Measurements from ENCODE around the gene AR. TPM values are rescaled to one million over a fixed set of nuclear protein-coding genes. Genes with fewer than 3 reads are reported as not detected.
A peak's percentile ranks its signal among the peaks of the same experiment; 100 is the strongest.

Gene AR
- total and polyA plus RNA-seq, 10 of the 15 experiments (the other 5 are each of a cell fraction or from before 2014, with no cell fraction given), result 0.07 to 0.09 (median 0.08) TPM; not detected in 7

DNA sequence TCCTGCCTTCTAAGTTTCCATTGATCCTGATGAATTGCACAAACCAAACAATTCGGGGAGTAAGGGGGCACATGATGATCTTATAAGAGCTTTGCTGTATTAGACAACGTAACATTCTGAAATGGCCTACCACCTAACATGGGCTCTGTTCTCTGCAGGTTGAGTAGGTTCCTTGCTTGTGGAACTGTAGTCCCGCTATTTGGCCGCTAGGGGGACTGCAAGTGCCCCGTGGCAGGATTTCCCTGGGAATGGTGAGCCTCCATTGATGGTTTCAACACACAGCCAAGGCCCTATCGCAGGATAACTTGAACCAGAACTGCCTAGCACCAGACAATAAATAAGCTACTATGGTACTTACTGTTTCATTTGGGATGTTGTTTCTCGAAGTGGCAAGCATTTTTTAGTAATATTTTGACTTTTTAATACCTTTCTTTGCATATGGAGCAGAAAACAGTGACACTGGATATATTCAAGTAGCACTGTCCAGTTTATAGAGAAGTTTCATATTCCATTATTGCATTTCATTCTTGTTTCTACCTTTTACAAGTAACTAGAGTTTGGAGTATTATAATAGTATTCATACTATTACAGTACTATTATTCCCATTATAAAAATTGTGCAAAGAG, 11.9 kb downstream of the AR start (continued):
- TF ChIP-seq, protein P1, sequence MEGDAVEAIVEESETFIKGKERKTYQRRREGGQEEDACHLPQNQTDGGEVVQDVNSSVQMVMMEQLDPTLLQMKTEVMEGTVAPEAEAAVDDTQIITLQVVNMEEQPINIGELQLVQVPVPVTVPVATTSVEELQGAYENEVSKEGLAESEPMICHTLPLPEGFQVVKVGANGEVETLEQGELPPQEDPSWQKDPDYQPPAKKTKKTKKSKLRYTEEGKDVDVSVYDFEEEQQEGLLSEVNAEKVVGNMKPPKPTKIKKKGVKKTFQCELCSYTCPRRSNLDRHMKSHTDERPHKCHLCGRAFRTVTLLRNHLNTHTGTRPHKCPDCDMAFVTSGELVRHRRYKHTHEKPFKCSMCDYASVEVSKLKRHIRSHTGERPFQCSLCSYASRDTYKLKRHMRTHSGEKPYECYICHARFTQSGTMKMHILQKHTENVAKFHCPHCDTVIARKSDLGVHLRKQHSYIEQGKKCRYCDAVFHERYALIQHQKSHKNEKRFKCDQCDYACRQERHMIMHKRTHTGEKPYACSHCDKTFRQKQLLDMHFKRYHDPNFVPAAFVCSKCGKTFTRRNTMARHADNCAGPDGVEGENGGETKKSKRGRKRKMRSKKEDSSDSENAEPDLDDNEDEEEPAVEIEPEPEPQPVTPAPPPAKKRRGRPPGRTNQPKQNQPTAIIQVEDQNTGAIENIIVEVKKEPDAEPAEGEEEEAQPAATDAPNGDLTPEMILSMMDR (IDR thresholded peaks at IDR 0.05 in 2 of 3, conservative IDR thresholded peaks at IDR 0.05 in 1 of 3; ENCODE audit: control insufficient read depth in 2 of 3, extremely low read depth in 1 of 3, insufficient read depth in 1 of 3, low read depth in 3 of 3, low read length in 3 of 3), result peak; percentile 50 to 69 (median 66)
- TF ChIP-seq YY1 (IDR thresholded peaks at IDR 0.05; ENCODE audit: low read depth, low read length), result peak; percentile 58
- TF ChIP-seq MTA3 (IDR thresholded peaks at IDR 0.05; ENCODE audit: borderline replicate concordance, low read length), result no peak

DNA sequence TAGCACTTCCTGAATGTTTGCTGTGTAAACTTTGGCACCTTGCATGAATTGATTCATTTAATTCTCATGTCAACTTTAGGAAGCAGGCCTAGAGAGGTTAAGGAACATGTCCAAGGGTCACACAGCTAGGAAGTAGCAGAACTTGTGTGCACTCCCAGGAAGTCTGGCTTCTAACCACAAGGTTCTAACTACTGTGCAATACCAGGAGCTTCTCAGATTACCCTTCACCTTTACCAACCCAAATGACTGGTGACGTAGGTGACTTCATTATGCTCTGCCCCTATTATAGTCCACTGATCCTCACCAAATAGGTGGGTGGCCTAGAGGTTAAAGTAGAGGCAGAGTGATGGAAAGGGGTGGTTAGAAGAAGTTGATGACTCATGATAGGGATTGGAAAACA, 14.4 kb downstream of the AR start:
- 8% methylated on average over 1 of the region's 1 CpG for WGBS (ENCODE audit: insufficient coverage, insufficient replicate concordance, low lambda C conversion rate, missing lambda C conversion rate)

More for the DNA sequence above, 14.4 kb downstream of the AR start:
- Histone ChIP-seq H3K4me2 (ENCODE audit: control insufficient read depth, insufficient read depth) (no peak overlapping the region), H3K4me1 (ENCODE audit: control insufficient read depth, insufficient read depth, low read length) (no peaks in the 10 kb centered on the region), H2AFZ (ENCODE audit: control insufficient read depth, low read depth, low read length) (no peak overlapping the region), H3K27ac (ENCODE audit: control insufficient read depth, insufficient read depth) (no peak overlapping the region), H3K9ac (ENCODE audit: control insufficient read depth, insufficient read depth, low read length) (no peak overlapping the region), H3K9me3 (replicated peaks; ENCODE audit: control insufficient read depth, insufficient read depth, low read length) (no peaks in the 10 kb centered on the region), H4K20me1 (ENCODE audit: control insufficient read depth, insufficient read depth) (no peaks in the 10 kb centered on the region), H3K79me2 (ENCODE audit: control insufficient read depth, insufficient read depth, low read length) (no peaks in the 10 kb centered on the region), H3K27me3 (replicated peaks in 1 of 2; ENCODE audit: control insufficient read depth in 2 of 2, insufficient read depth in 2 of 2, low read length in 1 of 2) (no peaks in the 10 kb centered on the region), H3K36me3 (ENCODE audit: control insufficient read depth in 2 of 2, insufficient read depth in 2 of 2, low read length in 1 of 2) (no peaks in the 10 kb centered on the region), H3K4me3 (no peak overlapping the region)
- in situ Hi-C loops (cut with MboI), result no loop called here
- ChIA-PET CTCF (no interaction called here), RAD21 (ENCODE audit: unreplicated experiment) (no interaction called here), POLR2A (no interaction called here), SMC1A (ENCODE audit: uncharacterized antibody, unreplicated experiment) (no interaction called here)
- no peak for ATAC-seq
- no peak for FAIRE-seq
- TF ChIP-seq STAT3 (IDR thresholded peaks at IDR 0.05; ENCODE audit: low read depth, low read length) (no peak), LARP7 (IDR thresholded peaks at IDR 0.05) (no peak), BCL11A (IDR thresholded peaks at IDR 0.05; ENCODE audit: low read depth, low read length) (no peak), POU2F2 (IDR thresholded peaks at IDR 0.05; ENCODE audit: borderline replicate concordance, low read depth, low read length) (no peak), ZNF384 (IDR thresholded peaks at IDR 0.05; ENCODE audit: borderline replicate concordance, low read depth, low read length) (no peak), TAF1 (IDR thresholded peaks at IDR 0.05; ENCODE audit: borderline replicate concordance, low read depth, low read length) (no peak), STAT1 (conservative IDR thresholded peaks at IDR 0.05) (no peak), MTA3 (IDR thresholded peaks at IDR 0.05; ENCODE audit: borderline replicate concordance, low read length) (no peak)
- TF ChIP-seq, protein P2, sequence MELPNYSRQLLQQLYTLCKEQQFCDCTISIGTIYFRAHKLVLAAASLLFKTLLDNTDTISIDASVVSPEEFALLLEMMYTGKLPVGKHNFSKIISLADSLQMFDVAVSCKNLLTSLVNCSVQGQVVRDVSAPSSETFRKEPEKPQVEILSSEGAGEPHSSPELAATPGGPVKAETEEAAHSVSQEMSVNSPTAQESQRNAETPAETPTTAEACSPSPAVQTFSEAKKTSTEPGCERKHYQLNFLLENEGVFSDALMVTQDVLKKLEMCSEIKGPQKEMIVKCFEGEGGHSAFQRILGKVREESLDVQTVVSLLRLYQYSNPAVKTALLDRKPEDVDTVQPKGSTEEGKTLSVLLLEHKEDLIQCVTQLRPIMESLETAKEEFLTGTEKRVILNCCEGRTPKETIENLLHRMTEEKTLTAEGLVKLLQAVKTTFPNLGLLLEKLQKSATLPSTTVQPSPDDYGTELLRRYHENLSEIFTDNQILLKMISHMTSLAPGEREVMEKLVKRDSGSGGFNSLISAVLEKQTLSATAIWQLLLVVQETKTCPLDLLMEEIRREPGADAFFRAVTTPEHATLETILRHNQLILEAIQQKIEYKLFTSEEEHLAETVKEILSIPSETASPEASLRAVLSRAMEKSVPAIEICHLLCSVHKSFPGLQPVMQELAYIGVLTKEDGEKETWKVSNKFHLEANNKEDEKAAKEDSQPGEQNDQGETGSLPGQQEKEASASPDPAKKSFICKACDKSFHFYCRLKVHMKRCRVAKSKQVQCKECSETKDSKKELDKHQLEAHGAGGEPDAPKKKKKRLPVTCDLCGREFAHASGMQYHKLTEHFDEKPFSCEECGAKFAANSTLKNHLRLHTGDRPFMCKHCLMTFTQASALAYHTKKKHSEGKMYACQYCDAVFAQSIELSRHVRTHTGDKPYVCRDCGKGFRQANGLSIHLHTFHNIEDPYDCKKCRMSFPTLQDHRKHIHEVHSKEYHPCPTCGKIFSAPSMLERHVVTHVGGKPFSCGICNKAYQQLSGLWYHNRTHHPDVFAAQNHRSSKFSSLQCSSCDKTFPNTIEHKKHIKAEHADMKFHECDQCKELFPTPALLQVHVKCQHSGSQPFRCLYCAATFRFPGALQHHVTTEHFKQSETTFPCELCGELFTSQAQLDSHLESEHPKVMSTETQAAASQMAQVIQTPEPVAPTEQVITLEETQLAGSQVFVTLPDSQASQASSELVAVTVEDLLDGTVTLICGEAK (IDR thresholded peaks at IDR 0.05; ENCODE audit: borderline replicate concordance), result no peak
- TF ChIP-seq, protein P3, sequence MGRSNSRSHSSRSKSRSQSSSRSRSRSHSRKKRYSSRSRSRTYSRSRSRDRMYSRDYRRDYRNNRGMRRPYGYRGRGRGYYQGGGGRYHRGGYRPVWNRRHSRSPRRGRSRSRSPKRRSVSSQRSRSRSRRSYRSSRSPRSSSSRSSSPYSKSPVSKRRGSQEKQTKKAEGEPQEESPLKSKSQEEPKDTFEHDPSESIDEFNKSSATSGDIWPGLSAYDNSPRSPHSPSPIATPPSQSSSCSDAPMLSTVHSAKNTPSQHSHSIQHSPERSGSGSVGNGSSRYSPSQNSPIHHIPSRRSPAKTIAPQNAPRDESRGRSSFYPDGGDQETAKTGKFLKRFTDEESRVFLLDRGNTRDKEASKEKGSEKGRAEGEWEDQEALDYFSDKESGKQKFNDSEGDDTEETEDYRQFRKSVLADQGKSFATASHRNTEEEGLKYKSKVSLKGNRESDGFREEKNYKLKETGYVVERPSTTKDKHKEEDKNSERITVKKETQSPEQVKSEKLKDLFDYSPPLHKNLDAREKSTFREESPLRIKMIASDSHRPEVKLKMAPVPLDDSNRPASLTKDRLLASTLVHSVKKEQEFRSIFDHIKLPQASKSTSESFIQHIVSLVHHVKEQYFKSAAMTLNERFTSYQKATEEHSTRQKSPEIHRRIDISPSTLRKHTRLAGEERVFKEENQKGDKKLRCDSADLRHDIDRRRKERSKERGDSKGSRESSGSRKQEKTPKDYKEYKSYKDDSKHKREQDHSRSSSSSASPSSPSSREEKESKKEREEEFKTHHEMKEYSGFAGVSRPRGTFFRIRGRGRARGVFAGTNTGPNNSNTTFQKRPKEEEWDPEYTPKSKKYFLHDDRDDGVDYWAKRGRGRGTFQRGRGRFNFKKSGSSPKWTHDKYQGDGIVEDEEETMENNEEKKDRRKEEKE (IDR thresholded peaks at IDR 0.05), result no peak
- TF ChIP-seq, protein P4, sequence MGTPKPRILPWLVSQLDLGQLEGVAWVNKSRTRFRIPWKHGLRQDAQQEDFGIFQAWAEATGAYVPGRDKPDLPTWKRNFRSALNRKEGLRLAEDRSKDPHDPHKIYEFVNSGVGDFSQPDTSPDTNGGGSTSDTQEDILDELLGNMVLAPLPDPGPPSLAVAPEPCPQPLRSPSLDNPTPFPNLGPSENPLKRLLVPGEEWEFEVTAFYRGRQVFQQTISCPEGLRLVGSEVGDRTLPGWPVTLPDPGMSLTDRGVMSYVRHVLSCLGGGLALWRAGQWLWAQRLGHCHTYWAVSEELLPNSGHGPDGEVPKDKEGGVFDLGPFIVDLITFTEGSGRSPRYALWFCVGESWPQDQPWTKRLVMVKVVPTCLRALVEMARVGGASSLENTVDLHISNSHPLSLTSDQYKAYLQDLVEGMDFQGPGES (IDR thresholded peaks at IDR 0.05), result no peak
- no TSS peak for BruUV-seq (replicated peaks)
- DNase-seq (ENCODE audit: low read depth, low spot score), result no peak
- intact Hi-C loops (cut with micrococcal nuclease; ENCODE audit: unreplicated experiment), result no loop called here

Measured in GM12878 (cell line).